Mesothelial cell of epicardium (in vitro differentiated cells): Measurements from ENCODE around the gene HNRNPDL. TPM values are rescaled to one million over a fixed set of nuclear protein-coding genes. Genes with fewer than 3 reads are reported as not detected.

Source experiments
- DNase-seq, 2 experiments: peaks; one replicate each; pipeline ENCODE4 v3.0.0; 2021; ENCODE audit warnings: low spot score in 2 of 2; ENCODE audit not compliant: unreplicated experiment in 2 of 2
- H3K27ac Mint-ChIP-seq: 2 replicates; pipeline ENCODE4 v1.8.0; 2021; ENCODE audit warnings: mixed read lengths
- H3K27me3 Mint-ChIP-seq: 2 replicates; pipeline ENCODE4 v1.8.0; 2021; ENCODE audit warnings: low read depth, mixed read lengths
- H3K36me3 Mint-ChIP-seq: 2 replicates; pipeline ENCODE4 v1.8.0; 2021; ENCODE audit warnings: mixed read lengths
- H3K4me1 Mint-ChIP-seq: 2 replicates; pipeline ENCODE4 v1.8.0; 2021; ENCODE audit warnings: mixed read lengths
- H3K4me3 Mint-ChIP-seq: 2 replicates; pipeline ENCODE4 v1.8.0; 2021; ENCODE audit warnings: mild to moderate bottlenecking, moderate library complexity, mixed read lengths
- H3K9me3 Mint-ChIP-seq: 2 replicates; pipeline ENCODE4 v1.8.0; 2021; ENCODE audit warnings: mixed read lengths
- CTCF ChIP-seq: fragments of 200-600 bp; sonication (generic); IDR thresholded peaks from one replicate; pipeline ENCODE4 v1.5.0; 2021; ENCODE audit warnings: antibody characterized with exemption; ENCODE audit not compliant: unreplicated experiment
- total RNA-seq: library from RNA; stranded (reverse); gene quantifications from 3 replicates; pipeline ENCODE4 v1.2.1, GENCODE V29; 2021

HNRNPDL gene
- total RNA-seq, 1 donor from 2014 or later: 467 TPM

GRCh38 chr4:82467471-82467870 is 37.2 kb upstream of the HNRNPDL start:
- H3K27me3 Mint-ChIP-seq: no peaks in the 10 kb centered on the region
- no peak for DNase-seq
- peaks cover 5% of the 10 kb centered on the region for H3K9me3 Mint-ChIP-seq
- no peak overlapping the region for H3K27ac Mint-ChIP-seq
- H3K4me1 Mint-ChIP-seq: no peaks in the 10 kb centered on the region
- peaks cover 9% of the 10 kb centered on the region for H3K36me3 Mint-ChIP-seq
- no peak for TF ChIP-seq CTCF
- no peak overlapping the region for H3K4me3 Mint-ChIP-seq

GRCh38 chr4:82463221-82463620 is 33.0 kb upstream of the HNRNPDL start:
- Mint-ChIP-seq H3K9me3 (peaks cover 1% of the 10 kb centered on the region), H3K4me1 (no peaks in the 10 kb centered on the region), H3K27me3 (no peaks in the 10 kb centered on the region), H3K27ac (no peak overlapping the region), H3K36me3 (peaks cover 6% of the 10 kb centered on the region), H3K4me3 (no peak overlapping the region)
- DNase-seq: no peak
- no peak for TF ChIP-seq CTCF

- no peaks in the 10 kb centered on the region for H3K4me1 Mint-ChIP-seq
- H3K27ac Mint-ChIP-seq: peak overlapping the region; percentile 21
- H3K9me3 Mint-ChIP-seq: no peaks in the 10 kb centered on the region
- TF ChIP-seq CTCF: peak; percentile 88
- no peak overlapping the region for H3K4me3 Mint-ChIP-seq
- H3K27me3 Mint-ChIP-seq: no peaks in the 10 kb centered on the region
- no peaks in the 10 kb centered on the region for H3K36me3 Mint-ChIP-seq
- DNase-seq: peak; percentile 70 to 92
Measured at GRCh38 chr4:82462415-82462831, 32.2 kb upstream of the HNRNPDL start.

- H3K9me3 Mint-ChIP-seq: no peaks in the 10 kb centered on the region
- no peak for DNase-seq
- H3K27ac Mint-ChIP-seq: no peak overlapping the region
- H3K4me3 Mint-ChIP-seq: no peak overlapping the region
- no peak for TF ChIP-seq CTCF
- H3K36me3 Mint-ChIP-seq: peaks cover under 1% of the 10 kb centered on the region
- no peaks in the 10 kb centered on the region for H3K27me3 Mint-ChIP-seq
- H3K4me1 Mint-ChIP-seq: no peaks in the 10 kb centered on the region
Measured at GRCh38 chr4:82461710-82462109, 31.4 kb upstream of the HNRNPDL start.

- H3K27me3 Mint-ChIP-seq: no peaks in the 10 kb centered on the region
- no peak for TF ChIP-seq CTCF
- no peak overlapping the region for H3K27ac Mint-ChIP-seq
- no peak for DNase-seq
- H3K4me3 Mint-ChIP-seq: no peak overlapping the region
- H3K9me3 Mint-ChIP-seq: no peaks in the 10 kb centered on the region
- peaks cover 14% of the 10 kb centered on the region for H3K36me3 Mint-ChIP-seq
- H3K4me1 Mint-ChIP-seq: no peaks in the 10 kb centered on the region
Measured at GRCh38 chr4:82458729-82459128, 28.5 kb upstream of the HNRNPDL start.

- Mint-ChIP-seq H3K27ac (no peak overlapping the region), H3K9me3 (no peaks in the 10 kb centered on the region), H3K4me1 (no peaks in the 10 kb centered on the region), H3K27me3 (no peaks in the 10 kb centered on the region), H3K4me3 (no peak overlapping the region), H3K36me3 (peaks cover 22% of the 10 kb centered on the region)
- no peak for DNase-seq
- TF ChIP-seq CTCF: no peak
Measured at GRCh38 chr4:82457266-82457665, 27.0 kb upstream of the HNRNPDL start.
